ENCODE results near the gene TXLNG. TPM values are rescaled to one million over a fixed set of nuclear protein-coding genes. Genes with fewer than 3 reads are reported as not detected.

The TXLNG gene
- total and polyA plus RNA-seq, 2 of the 4 experiments (the other 2 are of a cell fraction) = 7.0 to 9.7 TPM

GRCh38 chrX:16868920-16869319 lies 82.7 kb downstream of the TXLNG start:
- intact Hi-C loops (cut with micrococcal nuclease) (loop anchor here (5.0 kb wide), 1 partner anchor 42 kb away; no protein-coding TSS in a partner anchor), dilution Hi-C loops (cut with HindIII; ENCODE audit: low sequenced_read_pairs, unreplicated experiment) (no loop called here), in situ Hi-C loops (cut with MboI; ENCODE audit: low sequenced_read_pairs) (no loop called here)
- Histone ChIP-seq H3K9me3 (ENCODE audit: control insufficient read depth, insufficient read depth, low read length) (no peaks in the 10 kb centered on the region), H3K23ac (ENCODE audit: low read depth, low read length) (0 out of 2 replicates have a peak overlapping the region, but pooled peaks have one; percentile 62), H2BK120ac (ENCODE audit: low read depth, low read length) (no peak overlapping the region), H3K4me2 (ENCODE audit: low read depth, low read length) (peak overlapping the region; percentile 96), H3K56ac (ENCODE audit: extremely low read depth, insufficient read depth, low read length) (no peak overlapping the region), H3K4me3 (ENCODE audit: insufficient read depth, low read depth, low read length) (peak overlapping the region; percentile 66), H4K5ac (ENCODE audit: low read depth, low read length) (no peak overlapping the region), H3K18ac (ENCODE audit: low read depth, low read length) (no peak overlapping the region), H2BK15ac (ENCODE audit: low read depth, low read length) (no peak overlapping the region), H3K79me1 (ENCODE audit: low read depth in 1 of 2, low read length in 2 of 2) (peaks cover 3 to 18% of the 10 kb centered on the region in 2 experiments; a peak in 2 of 4 replicates), H2AK5ac (ENCODE audit: low read depth, low read length) (no peak overlapping the region), H3K9ac (ENCODE audit: low read depth, low read length) (peak overlapping the region; percentile 79; the same call in 1 of the 2 replicates), H3K36me3 (ENCODE audit: control insufficient read depth, insufficient read depth, low read length) (no peaks in the 10 kb centered on the region), H4K20me1 (ENCODE audit: insufficient read depth, low read length) (peaks cover 45% of the 10 kb centered on the region), H3K14ac (replicated peaks; ENCODE audit: low read depth, low read length) (peak overlapping the region; percentile 66; the same call in 1 of the 2 replicates), H3K27ac (ENCODE audit: insufficient read depth, low read length) (no peak overlapping the region), H4K8ac (ENCODE audit: low read depth in 2 of 2, low read length in 2 of 2) (no peak overlapping the region), H3K27me3 (ENCODE audit: control insufficient read depth, insufficient read depth, low read length) (peaks cover 6% of the 10 kb centered on the region; the same call in 1 of the 2 replicates), H2BK5ac (ENCODE audit: low read depth, low read length, poor library complexity, severe bottlenecking) (no peak overlapping the region), H3K9me1 (ENCODE audit: insufficient read depth, low read length) (no peaks in the 10 kb centered on the region; the same call in 1 of the 2 replicates), H2AFZ (replicated peaks; ENCODE audit: low read length, poor library complexity) (no peak overlapping the region), H2AK9ac (replicated peaks; ENCODE audit: low read depth, low read length, poor library complexity) (no peak overlapping the region), H3K4ac (ENCODE audit: low read depth, low read length) (0 out of 2 replicates have a peak overlapping the region, but pooled peaks have one; percentile 28), H4K91ac (ENCODE audit: insufficient read depth, low read depth, low read length) (no peak overlapping the region), H3K4me1 (ENCODE audit: control insufficient read depth, insufficient read depth, low read length) (peaks cover 8% of the 10 kb centered on the region), H2BK20ac (ENCODE audit: low read depth, low read length) (no peak overlapping the region)
- DNase-seq (no peak), ATAC-seq (ENCODE audit: low read depth) (no peak)
- TF ChIP-seq RFX5 (IDR thresholded peaks at IDR 0.05; ENCODE audit: low read depth, low read length) (no peak), MAFK (IDR thresholded peaks at IDR 0.05; ENCODE audit: low read depth, low read length) (no peak), SMC3 (IDR thresholded peaks at IDR 0.05; ENCODE audit: low read depth, low read length) (no peak), MAZ (IDR thresholded peaks at IDR 0.05; ENCODE audit: borderline replicate concordance, low read depth, low read length) (no peak), FOS (IDR thresholded peaks at IDR 0.05; ENCODE audit: low read depth, low read length) (no peak), ELK1 (IDR thresholded peaks at IDR 0.05; ENCODE audit: borderline replicate concordance, low read depth, low read length) (no peak), CHD1 (IDR thresholded peaks at IDR 0.05; ENCODE audit: low read depth, low read length) (no peak), POLR2A (IDR thresholded peaks at IDR 0.05; ENCODE audit: low read depth, low read length) (no peak)
- 20% methylated on average over 1 of the region's 7 CpGs; no CpG with 5 or more reads in 1 of the 2 experiments for WGBS, 2 experiments (ENCODE audit: extremely low coverage in 2 of 2, insufficient read length in 1 of 2)
- CTCF ChIA-PET = no interaction called here
- BruUV-seq (replicated peaks) = no TSS peak
- POLR2A ChIA-PET (ENCODE audit: unreplicated experiment) = no interaction called here

Data from IMR-90 (cell line).